Mesothelial cell of epicardium (in vitro differentiated cells): ENCODE measurements around the gene BACE1. TPM values are rescaled to one million over a fixed set of nuclear protein-coding genes. Genes with fewer than 3 reads are reported as not detected.

Source experiments
- DNase-seq, 2 experiments: peaks; one replicate each; pipeline ENCODE4 v3.0.0; 2021; ENCODE audit warnings: low spot score in 2 of 2; ENCODE audit not compliant: unreplicated experiment in 2 of 2
- H3K27ac Mint-ChIP-seq: 2 replicates; pipeline ENCODE4 v1.8.0; 2021; ENCODE audit warnings: mixed read lengths
- H3K27me3 Mint-ChIP-seq: 2 replicates; pipeline ENCODE4 v1.8.0; 2021; ENCODE audit warnings: low read depth, mixed read lengths
- H3K36me3 Mint-ChIP-seq: 2 replicates; pipeline ENCODE4 v1.8.0; 2021; ENCODE audit warnings: mixed read lengths
- H3K4me1 Mint-ChIP-seq: 2 replicates; pipeline ENCODE4 v1.8.0; 2021; ENCODE audit warnings: mixed read lengths
- H3K4me3 Mint-ChIP-seq: 2 replicates; pipeline ENCODE4 v1.8.0; 2021; ENCODE audit warnings: mild to moderate bottlenecking, moderate library complexity, mixed read lengths
- H3K9me3 Mint-ChIP-seq: 2 replicates; pipeline ENCODE4 v1.8.0; 2021; ENCODE audit warnings: mixed read lengths
- total RNA-seq: library from RNA; stranded (reverse); gene quantifications from 3 replicates; pipeline ENCODE4 v1.2.1, GENCODE V29; 2021
- TF ChIP-seq, protein P1 (sequence below): fragments of 200-600 bp; sonication (generic); IDR thresholded peaks from one replicate; pipeline ENCODE4 v1.5.0; 2021; ENCODE audit warnings: antibody characterized with exemption; ENCODE audit not compliant: unreplicated experiment

The BACE1 gene
- total RNA-seq, 1 donor from 2014 or later, result 38.1 TPM

DNA sequence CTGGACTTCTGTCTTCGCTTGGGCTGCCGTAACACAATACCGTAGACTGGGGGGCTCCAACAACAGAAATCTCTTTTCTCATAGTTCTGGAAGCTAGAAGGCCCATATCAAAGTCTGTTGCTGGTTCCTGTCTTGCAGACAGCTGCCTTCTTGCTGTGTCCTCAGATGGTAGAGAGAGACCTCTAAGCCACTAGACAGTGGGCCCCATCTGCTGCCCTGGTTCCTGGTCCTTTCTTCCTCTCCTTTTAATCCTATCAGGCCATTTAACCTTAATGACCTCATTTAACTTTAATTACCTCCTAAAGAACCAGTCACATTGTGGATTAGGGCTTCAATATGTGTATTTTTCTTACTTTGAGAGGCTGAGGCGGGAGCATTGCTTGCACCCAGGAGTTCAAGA, 21.0 kb upstream of the BACE1 start:
- H3K36me3 Mint-ChIP-seq, result peaks cover 25% of the 10 kb centered on the region
- H3K27ac Mint-ChIP-seq, result no peak overlapping the region
- H3K4me3 Mint-ChIP-seq, result no peak overlapping the region
- H3K27me3 Mint-ChIP-seq, result no peaks in the 10 kb centered on the region
- TF ChIP-seq, protein P1, sequence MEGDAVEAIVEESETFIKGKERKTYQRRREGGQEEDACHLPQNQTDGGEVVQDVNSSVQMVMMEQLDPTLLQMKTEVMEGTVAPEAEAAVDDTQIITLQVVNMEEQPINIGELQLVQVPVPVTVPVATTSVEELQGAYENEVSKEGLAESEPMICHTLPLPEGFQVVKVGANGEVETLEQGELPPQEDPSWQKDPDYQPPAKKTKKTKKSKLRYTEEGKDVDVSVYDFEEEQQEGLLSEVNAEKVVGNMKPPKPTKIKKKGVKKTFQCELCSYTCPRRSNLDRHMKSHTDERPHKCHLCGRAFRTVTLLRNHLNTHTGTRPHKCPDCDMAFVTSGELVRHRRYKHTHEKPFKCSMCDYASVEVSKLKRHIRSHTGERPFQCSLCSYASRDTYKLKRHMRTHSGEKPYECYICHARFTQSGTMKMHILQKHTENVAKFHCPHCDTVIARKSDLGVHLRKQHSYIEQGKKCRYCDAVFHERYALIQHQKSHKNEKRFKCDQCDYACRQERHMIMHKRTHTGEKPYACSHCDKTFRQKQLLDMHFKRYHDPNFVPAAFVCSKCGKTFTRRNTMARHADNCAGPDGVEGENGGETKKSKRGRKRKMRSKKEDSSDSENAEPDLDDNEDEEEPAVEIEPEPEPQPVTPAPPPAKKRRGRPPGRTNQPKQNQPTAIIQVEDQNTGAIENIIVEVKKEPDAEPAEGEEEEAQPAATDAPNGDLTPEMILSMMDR, result no peak
- H3K4me1 Mint-ChIP-seq, result no peaks in the 10 kb centered on the region
- no peak for DNase-seq
- no peaks in the 10 kb centered on the region for H3K9me3 Mint-ChIP-seq

DNA sequence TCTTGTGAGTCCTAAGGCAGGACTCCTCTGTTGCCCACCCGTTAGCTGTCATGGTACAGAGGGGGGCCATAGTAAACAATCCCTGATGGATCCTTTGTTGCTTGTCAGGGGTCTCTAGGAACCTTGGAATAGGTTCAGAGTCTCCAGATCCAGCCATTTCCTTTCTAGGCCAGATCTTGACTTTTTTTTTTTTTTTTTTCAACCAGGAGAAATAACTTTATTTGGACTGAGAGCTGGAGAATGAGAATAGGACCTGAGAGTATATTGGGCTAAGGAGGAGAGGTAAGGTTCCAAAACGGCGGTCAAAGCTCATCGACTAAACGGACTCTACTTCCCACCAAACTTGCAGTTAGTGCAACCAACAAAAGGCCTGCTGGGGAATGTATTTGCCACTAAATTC, 19.3 kb upstream of the BACE1 start:
- Mint-ChIP-seq H3K27ac (no peak overlapping the region), H3K36me3 (peaks cover 20% of the 10 kb centered on the region), H3K4me3 (no peak overlapping the region), H3K27me3 (no peaks in the 10 kb centered on the region), H3K4me1 (no peaks in the 10 kb centered on the region), H3K9me3 (no peaks in the 10 kb centered on the region)
- no peak for DNase-seq
- TF ChIP-seq, protein P1, result no peak

DNA sequence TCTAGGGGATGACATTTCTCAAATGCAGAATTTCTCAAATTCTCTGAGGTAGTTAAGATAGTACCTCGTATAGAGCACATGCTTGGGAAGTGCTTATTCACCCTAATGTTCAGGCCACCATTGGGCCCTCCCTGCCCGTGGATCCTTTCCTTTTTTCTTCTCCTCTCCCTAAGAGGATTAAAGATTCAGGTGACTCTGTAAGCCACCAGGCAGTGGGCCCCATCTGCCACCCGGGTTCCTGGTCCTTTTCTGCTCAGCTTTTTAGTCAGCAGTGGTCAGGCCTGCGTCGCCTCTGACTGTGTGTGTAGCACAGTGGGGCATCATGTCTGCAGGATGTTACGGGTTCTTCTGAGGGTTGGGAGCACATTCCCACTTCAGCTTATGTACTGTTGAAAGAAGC, 18.8 kb upstream of the BACE1 start:
- TF ChIP-seq, protein P1, result no peak
- Mint-ChIP-seq H3K9me3 (no peaks in the 10 kb centered on the region), H3K4me3 (no peak overlapping the region), H3K27ac (no peak overlapping the region), H3K36me3 (peaks cover 16% of the 10 kb centered on the region), H3K27me3 (no peaks in the 10 kb centered on the region), H3K4me1 (peaks cover 3% of the 10 kb centered on the region)
- DNase-seq, result no peak

DNA sequence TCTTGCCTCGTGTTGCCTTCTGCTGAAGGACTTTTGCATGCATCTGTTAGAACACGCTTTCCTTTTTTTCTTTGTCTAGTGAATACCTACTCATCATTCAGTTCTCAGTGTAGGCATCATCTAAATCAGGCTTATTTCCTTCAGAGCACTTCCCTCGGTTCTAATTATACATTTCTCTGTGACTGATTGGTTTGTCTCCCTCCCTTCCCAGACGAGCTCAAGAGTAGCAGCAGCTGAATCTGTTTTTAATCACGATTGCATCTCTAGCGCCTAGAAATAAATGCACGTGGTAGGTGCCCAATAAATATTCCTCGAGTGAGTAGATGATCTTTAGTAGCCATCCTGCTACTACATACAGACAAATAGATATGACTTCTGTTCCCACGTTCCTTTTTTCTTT, 17.9 kb upstream of the BACE1 start:
- no peak overlapping the region for H3K4me3 Mint-ChIP-seq
- no peaks in the 10 kb centered on the region for H3K9me3 Mint-ChIP-seq
- H3K27ac Mint-ChIP-seq, result no peak overlapping the region
- H3K4me1 Mint-ChIP-seq, result peaks cover 3% of the 10 kb centered on the region
- no peaks in the 10 kb centered on the region for H3K27me3 Mint-ChIP-seq
- DNase-seq, result no peak
- TF ChIP-seq, protein P1, result no peak
- H3K36me3 Mint-ChIP-seq, result peaks cover 15% of the 10 kb centered on the region

DNA sequence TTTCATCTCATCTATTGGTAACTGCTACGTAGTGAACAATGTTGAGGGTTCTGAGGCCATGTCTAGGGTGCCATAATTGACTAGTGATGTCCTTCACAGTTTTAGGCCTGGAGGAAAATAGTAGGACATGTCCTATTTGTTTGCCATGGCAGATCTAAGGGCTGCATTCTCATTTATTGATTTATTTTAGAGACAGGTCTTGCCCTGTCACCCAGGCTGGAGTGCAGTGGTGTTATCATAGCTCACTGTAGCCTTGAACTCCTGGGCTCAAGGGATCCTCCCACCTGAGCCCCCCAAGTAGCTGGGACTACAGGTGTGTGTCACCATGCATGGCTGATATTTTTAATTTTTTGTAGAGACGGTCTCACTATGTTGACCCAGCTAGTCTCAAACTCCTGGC, 16.8 kb upstream of the BACE1 start:
- TF ChIP-seq, protein P1, result no peak
- H3K9me3 Mint-ChIP-seq, result no peaks in the 10 kb centered on the region
- peaks cover 3% of the 10 kb centered on the region for H3K4me1 Mint-ChIP-seq
- H3K36me3 Mint-ChIP-seq, result peaks cover 9% of the 10 kb centered on the region
- no peaks in the 10 kb centered on the region for H3K27me3 Mint-ChIP-seq
- H3K4me3 Mint-ChIP-seq, result no peak overlapping the region
- no peak overlapping the region for H3K27ac Mint-ChIP-seq
- no peak for DNase-seq

DNA sequence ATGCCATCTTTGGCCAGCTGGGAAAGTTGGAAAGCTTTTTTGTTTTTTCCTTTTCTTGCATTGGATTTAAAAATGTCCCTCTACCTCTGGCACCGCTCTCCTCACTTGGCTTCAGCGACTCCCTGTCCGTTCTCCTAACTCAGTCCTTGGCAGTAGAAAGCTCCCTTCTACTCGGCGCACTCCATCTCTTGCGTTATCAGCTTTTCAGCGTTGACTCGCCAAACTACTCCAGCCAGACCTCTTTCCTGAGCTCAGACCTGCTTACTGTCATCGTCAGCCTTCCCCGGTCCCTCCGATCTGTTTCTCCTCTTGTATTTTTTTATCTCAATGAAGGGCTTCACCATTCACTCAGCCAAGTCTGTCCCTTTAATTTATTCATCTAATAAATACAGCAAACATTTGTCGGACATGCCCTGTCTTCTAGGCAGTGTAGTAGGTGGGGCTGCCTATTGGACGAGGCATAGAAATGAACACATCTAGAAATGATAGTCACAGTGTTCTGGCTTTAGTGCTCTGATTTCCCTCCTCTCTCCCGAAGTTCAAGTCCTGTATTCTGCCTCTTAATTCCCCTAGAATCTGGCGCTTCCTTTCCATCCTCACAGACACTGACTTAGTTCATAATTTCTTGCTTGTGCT, 12.4 kb upstream of the BACE1 start:
- no peak for DNase-seq
- Mint-ChIP-seq H3K27me3 (no peaks in the 10 kb centered on the region), H3K27ac (no peak overlapping the region), H3K4me1 (peaks cover 3% of the 10 kb centered on the region), H3K4me3 (no peak overlapping the region), H3K9me3 (no peaks in the 10 kb centered on the region), H3K36me3 (no peaks in the 10 kb centered on the region)
- TF ChIP-seq, protein P1, result no peak
